Uterine smooth muscle cell (primary cell): ENCODE measurements around the gene SOX1. TPM values are rescaled to one million over a fixed set of nuclear protein-coding genes. Genes with fewer than 3 reads are reported as not detected.

Experiments
- total RNA-seq: library from RNA; depleted of rRNA; stranded (reverse); fragments of >200 nt; gene quantifications from 2 replicates; pipeline ENCODE4 v1.2.3, GENCODE V29; 2014

SOX1 gene
- not detected in 2 replicates for total RNA-seq

DNA sequence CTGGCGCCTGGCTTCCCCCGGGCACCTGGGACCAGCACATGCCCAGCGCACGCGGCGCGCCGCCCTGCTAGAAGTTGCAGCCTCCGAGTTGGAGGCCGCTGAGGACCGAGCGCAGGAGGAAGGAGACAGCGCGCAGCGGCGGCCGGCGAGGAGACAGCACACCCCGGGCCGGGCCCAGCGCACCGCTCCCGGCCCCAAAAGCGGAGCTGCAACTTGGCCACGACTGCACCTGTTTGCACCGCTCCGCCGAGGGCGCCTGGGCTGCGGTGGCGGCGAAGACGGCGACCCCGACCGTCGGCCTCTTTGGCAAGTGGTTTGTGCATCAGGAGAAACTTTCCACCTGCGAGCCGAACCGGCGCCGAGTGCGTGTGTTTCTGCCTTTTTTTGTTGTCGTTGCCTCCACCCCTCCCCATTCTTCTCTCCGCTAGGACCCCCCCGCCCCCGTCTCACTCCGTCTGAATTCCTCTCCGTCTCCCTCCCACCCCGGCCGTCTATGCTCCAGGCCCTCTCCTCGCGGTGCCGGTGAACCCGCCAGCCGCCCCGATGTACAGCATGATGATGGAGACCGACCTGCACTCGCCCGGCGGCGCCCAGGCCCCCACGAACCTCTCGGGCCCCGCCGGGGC lies at the start of gene SOX1:
Gene SOX1 (plus strand): TSS at position 34 of the 626 bp plus-strand sequence. CDS start 510 bp downstream, at position 544.

